GM13977 (cell line): ENCODE results near the gene APH1B.

Experiments used
- DNase-seq: peaks from one replicate; pipeline ENCODE4 v3.0.0; 2012; ENCODE audit warnings: low spot score
- in situ Hi-C: fragments of 300-500 bp; cut with MboI; formaldehyde crosslinking; loops from one replicate; pipeline ENCODE4 v1.12.0; 2022; ENCODE audit warnings: low sequenced_read_pairs, low pct_unique_long_range_greater_than_20kb, mixed read lengths, inconsistent platforms; ENCODE audit not compliant: unreplicated experiment
- TF ChIP-seq, protein P1 (sequence below): IDR thresholded peaks from 2 replicates; pipeline ENCODE4 v1.5.1; 2012; ENCODE audit warnings: mild to moderate bottlenecking, control low read depth; ENCODE audit not compliant: insufficient read depth; ENCODE audit errors: extremely low read depth, missing control alignments

The APH1B gene

DNA sequence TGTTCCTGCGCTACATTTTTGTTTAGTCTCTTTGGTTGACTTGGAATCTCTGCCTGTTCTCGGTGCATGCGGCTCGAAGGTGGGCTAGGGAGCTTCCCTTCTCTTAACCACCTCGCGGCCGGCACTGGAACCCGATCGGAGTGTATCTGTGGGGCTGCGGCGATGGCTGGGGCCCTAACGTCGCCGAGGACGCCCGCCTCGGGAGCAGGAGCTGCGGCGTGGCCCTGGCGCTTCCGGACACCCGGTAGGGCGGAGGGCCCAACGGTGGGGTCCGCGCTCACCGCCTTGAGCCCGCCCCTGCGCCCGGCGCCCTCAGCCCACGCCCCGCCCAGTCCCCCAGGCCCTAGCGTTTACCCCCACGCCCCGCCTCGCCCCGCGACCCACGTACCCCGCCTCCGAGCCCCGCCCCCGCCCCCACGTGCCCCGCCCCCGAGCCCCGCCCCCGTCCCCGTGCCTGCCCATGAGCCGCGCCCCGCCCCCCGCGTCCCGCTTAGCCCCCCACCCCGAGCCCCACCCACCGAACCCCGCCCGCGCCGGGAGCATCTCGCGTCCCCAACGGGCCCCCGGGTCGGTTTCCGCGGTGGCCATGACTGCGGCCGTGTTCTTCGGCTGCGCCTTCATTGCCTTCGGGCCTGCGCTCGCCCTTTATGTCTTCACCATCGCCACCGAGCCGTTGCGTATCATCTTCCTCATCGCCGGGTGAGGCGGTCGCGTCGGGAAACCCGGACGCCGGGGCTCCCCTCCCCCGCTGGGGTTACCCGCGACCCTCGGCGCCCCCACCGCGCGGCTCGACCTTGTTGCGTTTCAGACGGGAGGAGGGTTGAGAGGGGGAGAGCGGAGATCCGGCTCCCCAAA is at the start of gene APH1B:
TSS of gene APH1B (plus strand) at position 568 of the 855 bp plus-strand sequence. CDS start at position 587, 19 bp downstream.
- DNase-seq = peak; percentile 89
- in situ Hi-C loops = no loop called here
- TF ChIP-seq, protein P1, sequence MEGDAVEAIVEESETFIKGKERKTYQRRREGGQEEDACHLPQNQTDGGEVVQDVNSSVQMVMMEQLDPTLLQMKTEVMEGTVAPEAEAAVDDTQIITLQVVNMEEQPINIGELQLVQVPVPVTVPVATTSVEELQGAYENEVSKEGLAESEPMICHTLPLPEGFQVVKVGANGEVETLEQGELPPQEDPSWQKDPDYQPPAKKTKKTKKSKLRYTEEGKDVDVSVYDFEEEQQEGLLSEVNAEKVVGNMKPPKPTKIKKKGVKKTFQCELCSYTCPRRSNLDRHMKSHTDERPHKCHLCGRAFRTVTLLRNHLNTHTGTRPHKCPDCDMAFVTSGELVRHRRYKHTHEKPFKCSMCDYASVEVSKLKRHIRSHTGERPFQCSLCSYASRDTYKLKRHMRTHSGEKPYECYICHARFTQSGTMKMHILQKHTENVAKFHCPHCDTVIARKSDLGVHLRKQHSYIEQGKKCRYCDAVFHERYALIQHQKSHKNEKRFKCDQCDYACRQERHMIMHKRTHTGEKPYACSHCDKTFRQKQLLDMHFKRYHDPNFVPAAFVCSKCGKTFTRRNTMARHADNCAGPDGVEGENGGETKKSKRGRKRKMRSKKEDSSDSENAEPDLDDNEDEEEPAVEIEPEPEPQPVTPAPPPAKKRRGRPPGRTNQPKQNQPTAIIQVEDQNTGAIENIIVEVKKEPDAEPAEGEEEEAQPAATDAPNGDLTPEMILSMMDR = no peak

DNA sequence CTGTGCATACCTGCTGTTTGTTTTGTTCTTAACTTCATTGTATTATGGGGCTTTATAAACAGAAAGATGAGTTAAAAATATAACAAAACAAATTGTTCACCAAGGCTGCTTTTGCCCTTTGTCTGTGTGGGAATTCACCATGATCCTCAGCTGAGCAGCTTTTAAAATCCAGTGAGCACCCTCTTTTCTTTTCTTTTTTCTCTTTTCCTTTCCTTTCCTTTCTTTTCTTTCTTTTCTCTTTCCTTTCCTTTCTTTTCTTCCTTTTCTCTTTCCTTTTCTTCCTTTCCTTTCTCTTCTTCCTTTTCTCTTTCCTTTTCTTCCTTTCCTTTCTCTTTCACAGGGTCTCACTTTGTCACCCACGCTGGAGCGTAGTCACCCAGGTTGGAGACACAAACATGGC is 49.7 kb upstream of the APH1B start:
- TF ChIP-seq, protein P1 = no peak
- DNase-seq = no peak
- in situ Hi-C loops = no loop called here

DNA sequence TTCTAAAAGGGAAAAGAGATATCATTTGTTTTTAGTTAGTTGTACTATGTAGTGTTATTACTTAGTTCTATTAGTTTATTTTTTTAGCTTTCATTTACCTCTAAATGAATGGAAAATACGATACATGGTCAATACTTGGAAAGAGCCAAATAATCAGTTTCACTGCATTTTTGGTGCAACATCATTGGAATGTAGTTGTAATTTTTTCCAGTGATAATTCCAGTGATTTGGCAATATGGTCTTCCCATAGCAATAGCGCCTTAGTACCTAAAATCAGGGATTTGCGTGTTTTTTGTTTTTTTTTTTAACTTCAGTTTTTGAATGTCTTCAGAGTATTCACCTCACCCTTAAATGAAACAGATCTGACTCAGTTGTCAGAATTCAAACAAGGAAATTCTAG is 46.2 kb upstream of the APH1B start:
- in situ Hi-C loops = no loop called here
- TF ChIP-seq, protein P1 = no peak
- no peak for DNase-seq

DNA sequence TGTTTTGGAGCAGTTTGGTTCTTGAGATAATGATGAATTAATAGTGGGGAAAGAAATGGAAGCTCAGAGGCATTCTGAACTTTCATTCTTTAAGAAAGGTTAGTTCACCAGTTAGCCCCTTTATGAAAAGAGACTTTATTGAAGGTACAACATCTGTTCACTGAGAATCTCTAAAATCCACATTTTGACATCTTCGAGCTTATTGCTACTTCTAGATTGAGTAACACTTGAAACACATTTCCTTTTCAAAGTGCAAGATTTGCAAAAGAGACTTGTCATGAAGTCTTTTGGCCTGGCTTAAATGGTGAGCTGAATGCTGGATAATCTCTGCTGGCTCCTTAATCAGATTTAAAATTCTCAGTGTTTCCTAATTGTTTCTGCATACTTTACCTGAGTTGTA is 45.7 kb upstream of the APH1B start:
- DNase-seq = no peak
- in situ Hi-C loops = no loop called here
- TF ChIP-seq, protein P1 = no peak

DNA sequence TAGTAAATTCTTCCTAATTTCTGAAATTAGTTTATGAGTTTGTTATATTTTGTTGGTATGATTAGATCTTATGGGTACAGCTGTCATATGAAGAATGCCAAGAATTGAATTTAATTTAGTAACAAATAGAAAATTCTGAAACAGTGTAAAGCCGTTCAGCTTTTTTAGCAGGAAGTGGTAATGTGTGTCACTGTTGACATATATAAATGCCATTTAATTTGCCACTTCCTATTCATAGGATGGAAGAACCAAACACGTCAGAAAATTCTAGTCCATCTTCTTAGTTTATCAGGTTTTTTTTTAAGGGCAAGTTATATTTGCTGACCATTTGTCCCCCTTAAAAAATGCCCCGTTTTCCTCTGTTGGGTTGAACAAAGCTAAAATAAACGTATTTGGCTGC is 45.0 kb upstream of the APH1B start:
- TF ChIP-seq, protein P1 = no peak
- in situ Hi-C loops = no loop called here
- DNase-seq = no peak

DNA sequence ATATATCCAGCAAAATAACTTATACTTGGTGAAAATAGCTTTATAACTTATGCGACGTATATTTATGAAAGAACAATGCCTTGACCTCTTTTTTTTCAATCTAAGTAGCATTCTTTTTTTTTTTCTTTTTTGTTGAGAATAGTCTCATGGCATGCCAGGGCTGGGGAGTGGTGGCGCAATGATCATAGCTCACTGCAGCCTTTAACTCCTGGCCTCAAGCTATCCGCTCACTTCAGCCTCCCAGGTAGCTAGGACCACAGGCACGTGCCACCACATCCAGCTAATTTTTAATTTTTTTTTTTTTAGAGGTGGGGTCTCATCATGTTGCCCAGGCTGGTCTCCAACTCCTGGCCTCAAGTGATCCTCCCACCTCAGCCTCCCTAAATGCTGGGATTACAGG is 44.5 kb upstream of the APH1B start:
- in situ Hi-C loops = no loop called here
- no peak for DNase-seq

More for the DNA sequence above, 44.5 kb upstream of the APH1B start:
- TF ChIP-seq, protein P1 = no peak
